ENCODE measurements around the gene KLHL29. TPM values are rescaled to one million over a fixed set of nuclear protein-coding genes. Genes with fewer than 3 reads are reported as not detected.

The KLHL29 gene
- total RNA-seq, 1 experiment from 2014 or later = 16.7 TPM

GRCh38 chr2:23617167-23617810, 232.3 kb downstream of the KLHL29 start:
- ChIA-PET RAD21 (ENCODE audit: low non-redundant PET in 1 of 2, low total read pairs in 2 of 2, uncharacterized antibody in 2 of 2, unreplicated experiment in 2 of 2) (no interaction called here), CTCF (no interaction called here), POLR2A (no interaction called here)
- H3K36me3 ChIP-seq (ENCODE audit: control insufficient read depth in 1 of 2, insufficient read depth in 2 of 2, low read length in 2 of 2) = no peaks in the 10 kb centered on the region
- H4K20me1 ChIP-seq (ENCODE audit: insufficient read depth) = no peaks in the 10 kb centered on the region
- H3K9ac ChIP-seq (ENCODE audit: low read length) = no peak overlapping the region
- DNase-seq (ENCODE audit: low read depth, low spot score) (no peak), ATAC-seq (no peak)
- no peaks in the 10 kb centered on the region for H3K9me2 ChIP-seq (ENCODE audit: insufficient read depth)
- TF ChIP-seq EZH2 (IDR thresholded peaks at IDR 0.05) = no peak
- TF ChIP-seq, protein P1, sequence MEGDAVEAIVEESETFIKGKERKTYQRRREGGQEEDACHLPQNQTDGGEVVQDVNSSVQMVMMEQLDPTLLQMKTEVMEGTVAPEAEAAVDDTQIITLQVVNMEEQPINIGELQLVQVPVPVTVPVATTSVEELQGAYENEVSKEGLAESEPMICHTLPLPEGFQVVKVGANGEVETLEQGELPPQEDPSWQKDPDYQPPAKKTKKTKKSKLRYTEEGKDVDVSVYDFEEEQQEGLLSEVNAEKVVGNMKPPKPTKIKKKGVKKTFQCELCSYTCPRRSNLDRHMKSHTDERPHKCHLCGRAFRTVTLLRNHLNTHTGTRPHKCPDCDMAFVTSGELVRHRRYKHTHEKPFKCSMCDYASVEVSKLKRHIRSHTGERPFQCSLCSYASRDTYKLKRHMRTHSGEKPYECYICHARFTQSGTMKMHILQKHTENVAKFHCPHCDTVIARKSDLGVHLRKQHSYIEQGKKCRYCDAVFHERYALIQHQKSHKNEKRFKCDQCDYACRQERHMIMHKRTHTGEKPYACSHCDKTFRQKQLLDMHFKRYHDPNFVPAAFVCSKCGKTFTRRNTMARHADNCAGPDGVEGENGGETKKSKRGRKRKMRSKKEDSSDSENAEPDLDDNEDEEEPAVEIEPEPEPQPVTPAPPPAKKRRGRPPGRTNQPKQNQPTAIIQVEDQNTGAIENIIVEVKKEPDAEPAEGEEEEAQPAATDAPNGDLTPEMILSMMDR (IDR thresholded peaks at IDR 0.05 in 2 of 3, conservative IDR thresholded peaks at IDR 0.05 in 1 of 3; ENCODE audit: borderline replicate concordance in 1 of 3, insufficient read depth in 1 of 3, low read depth in 2 of 3, low read length in 2 of 3) = no peak
- TF ChIP-seq YY1 (IDR thresholded peaks at IDR 0.05; ENCODE audit: extremely low read depth, insufficient replicate concordance, low read depth, low read length) = no peak
- TF ChIP-seq, protein P2, sequence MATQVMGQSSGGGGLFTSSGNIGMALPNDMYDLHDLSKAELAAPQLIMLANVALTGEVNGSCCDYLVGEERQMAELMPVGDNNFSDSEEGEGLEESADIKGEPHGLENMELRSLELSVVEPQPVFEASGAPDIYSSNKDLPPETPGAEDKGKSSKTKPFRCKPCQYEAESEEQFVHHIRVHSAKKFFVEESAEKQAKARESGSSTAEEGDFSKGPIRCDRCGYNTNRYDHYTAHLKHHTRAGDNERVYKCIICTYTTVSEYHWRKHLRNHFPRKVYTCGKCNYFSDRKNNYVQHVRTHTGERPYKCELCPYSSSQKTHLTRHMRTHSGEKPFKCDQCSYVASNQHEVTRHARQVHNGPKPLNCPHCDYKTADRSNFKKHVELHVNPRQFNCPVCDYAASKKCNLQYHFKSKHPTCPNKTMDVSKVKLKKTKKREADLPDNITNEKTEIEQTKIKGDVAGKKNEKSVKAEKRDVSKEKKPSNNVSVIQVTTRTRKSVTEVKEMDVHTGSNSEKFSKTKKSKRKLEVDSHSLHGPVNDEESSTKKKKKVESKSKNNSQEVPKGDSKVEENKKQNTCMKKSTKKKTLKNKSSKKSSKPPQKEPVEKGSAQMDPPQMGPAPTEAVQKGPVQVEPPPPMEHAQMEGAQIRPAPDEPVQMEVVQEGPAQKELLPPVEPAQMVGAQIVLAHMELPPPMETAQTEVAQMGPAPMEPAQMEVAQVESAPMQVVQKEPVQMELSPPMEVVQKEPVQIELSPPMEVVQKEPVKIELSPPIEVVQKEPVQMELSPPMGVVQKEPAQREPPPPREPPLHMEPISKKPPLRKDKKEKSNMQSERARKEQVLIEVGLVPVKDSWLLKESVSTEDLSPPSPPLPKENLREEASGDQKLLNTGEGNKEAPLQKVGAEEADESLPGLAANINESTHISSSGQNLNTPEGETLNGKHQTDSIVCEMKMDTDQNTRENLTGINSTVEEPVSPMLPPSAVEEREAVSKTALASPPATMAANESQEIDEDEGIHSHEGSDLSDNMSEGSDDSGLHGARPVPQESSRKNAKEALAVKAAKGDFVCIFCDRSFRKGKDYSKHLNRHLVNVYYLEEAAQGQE (IDR thresholded peaks at IDR 0.05; ENCODE audit: low read depth) = no peak
- TF ChIP-seq, protein P3, sequence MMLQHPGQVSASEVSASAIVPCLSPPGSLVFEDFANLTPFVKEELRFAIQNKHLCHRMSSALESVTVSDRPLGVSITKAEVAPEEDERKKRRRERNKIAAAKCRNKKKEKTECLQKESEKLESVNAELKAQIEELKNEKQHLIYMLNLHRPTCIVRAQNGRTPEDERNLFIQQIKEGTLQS (IDR thresholded peaks at IDR 0.05) = no peak
- TF ChIP-seq TCF7L2 (IDR thresholded peaks at IDR 0.05; ENCODE audit: borderline replicate concordance, extremely low read depth, insufficient read depth, insufficient read length) = no peak
- TF ChIP-seq JUND (IDR thresholded peaks at IDR 0.05) = no peak
- no peak for TF ChIP-seq POLR2AphosphoS5 (IDR thresholded peaks at IDR 0.05; ENCODE audit: low read depth, low read length)
- TF ChIP-seq RAD21 (IDR thresholded peaks at IDR 0.05; ENCODE audit: low read depth) = no peak
- TF ChIP-seq SRF (IDR thresholded peaks at IDR 0.05; ENCODE audit: low read depth) = no peak
- no peak for TF ChIP-seq EGR1 (IDR thresholded peaks at IDR 0.05; ENCODE audit: low read depth)
- TF ChIP-seq MAX (IDR thresholded peaks at IDR 0.05) = no peak
- no TSS peak for BruUV-seq (replicated peaks)
- H3K27ac ChIP-seq (ENCODE audit: low read depth, low read length) = no peak overlapping the region
- no peaks in the 10 kb centered on the region for H3K4me1 ChIP-seq (ENCODE audit: control insufficient read depth in 1 of 2, insufficient read depth in 2 of 2, low read length in 2 of 2)
- no peak overlapping the region for H2AFZ ChIP-seq (ENCODE audit: low read depth, low read length, poor library complexity, severe bottlenecking)
- intact Hi-C loops (cut with micrococcal nuclease) = no loop called here
- H3K27me3 ChIP-seq (ENCODE audit: insufficient read depth, low read length) = no peaks in the 10 kb centered on the region
- H3K4me2 ChIP-seq (ENCODE audit: low read length) = no peak overlapping the region
- H3K4me3 ChIP-seq (replicated peaks in 1 of 2; ENCODE audit: low read depth in 1 of 2, low read length in 2 of 2) = no peak overlapping the region
- H3K79me2 ChIP-seq (ENCODE audit: insufficient read depth, low read length) = no peaks in the 10 kb centered on the region
- H3K9me3 ChIP-seq (ENCODE audit: control insufficient read depth in 1 of 2, insufficient read depth in 1 of 2, low read depth in 1 of 2, low read length in 2 of 2) = no peaks in the 10 kb centered on the region
